ENCODE results near the gene PTBP1. TPM values are rescaled to one million over a fixed set of nuclear protein-coding genes. Genes with fewer than 3 reads are reported as not detected.

The PTBP1 gene
- total RNA-seq, 2 experiments from 2014 or later: 246 to 252 TPM

DNA sequence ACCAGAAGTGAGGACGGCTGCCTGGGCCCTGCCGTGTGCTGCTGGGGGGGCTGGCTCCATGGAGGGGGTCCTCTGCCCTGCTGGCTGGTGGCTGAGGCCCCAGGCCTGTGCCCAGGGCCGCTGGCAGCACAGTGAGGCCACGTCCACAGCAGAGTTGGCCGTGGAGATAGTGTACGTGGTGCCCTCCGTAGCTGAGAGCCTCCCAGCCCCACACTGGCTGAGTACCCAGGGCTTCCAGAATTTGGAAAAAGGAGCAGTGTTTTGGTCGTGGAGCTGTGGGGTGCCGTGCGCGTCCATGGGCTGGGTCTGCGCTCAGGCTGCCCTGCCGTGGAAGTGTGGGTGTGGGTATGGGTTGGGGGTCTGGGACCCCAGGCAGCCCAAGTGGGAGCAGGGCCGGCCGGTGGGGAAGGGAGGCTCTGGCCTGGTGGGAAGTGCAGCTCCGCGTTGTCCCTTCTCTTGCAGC lies 5.9 kb downstream of the PTBP1 start:
- ChIA-PET CTCF (interaction anchor here (0.6 to 0.7 kb wide), 2 partner anchors 61 to 216 kb away, joined by 3 to 4 read pairs; no protein-coding TSS in a partner anchor), POLR2A (no interaction called here)
- Histone ChIP-seq H3K4me3 (ENCODE audit: low read length) (no peak overlapping the region), H3K4me1 (ENCODE audit: insufficient read depth, low read length) (peaks cover 68% of the 10 kb centered on the region), H3K27ac (ENCODE audit: low read depth in 1 of 2, low read length in 2 of 2) (no peak overlapping the region), H3K27me3 (ENCODE audit: control insufficient read depth in 1 of 2, insufficient read depth in 2 of 2, low read length in 2 of 2) (no peaks in the 10 kb centered on the region), H3K9me3 (ENCODE audit: control insufficient read depth in 1 of 2, insufficient read depth in 1 of 2, low read length in 2 of 2) (no peaks in the 10 kb centered on the region), H3K36me3 (ENCODE audit: insufficient read depth, low read length) (peaks cover 81% of the 10 kb centered on the region)
- Mint-ChIP-seq H3K27ac (peak overlapping the region; percentile 49), H3K27me3 (no peaks in the 10 kb centered on the region), H3K36me3 (ENCODE audit: low read depth) (peaks cover 64% of the 10 kb centered on the region), H3K4me1 (ENCODE audit: low read depth) (peaks cover 55% of the 10 kb centered on the region), H3K9me3 (no peaks in the 10 kb centered on the region), H3K4me3 (no peak overlapping the region)
- DNase-seq: peak in 1 of 14 experiments; percentile 28
- no peak for ATAC-seq (ENCODE audit: poor library complexity)
- intact Hi-C loops (cut with DNase I, micrococcal nuclease): no loop called here
- TF ChIP-seq, protein P1, sequence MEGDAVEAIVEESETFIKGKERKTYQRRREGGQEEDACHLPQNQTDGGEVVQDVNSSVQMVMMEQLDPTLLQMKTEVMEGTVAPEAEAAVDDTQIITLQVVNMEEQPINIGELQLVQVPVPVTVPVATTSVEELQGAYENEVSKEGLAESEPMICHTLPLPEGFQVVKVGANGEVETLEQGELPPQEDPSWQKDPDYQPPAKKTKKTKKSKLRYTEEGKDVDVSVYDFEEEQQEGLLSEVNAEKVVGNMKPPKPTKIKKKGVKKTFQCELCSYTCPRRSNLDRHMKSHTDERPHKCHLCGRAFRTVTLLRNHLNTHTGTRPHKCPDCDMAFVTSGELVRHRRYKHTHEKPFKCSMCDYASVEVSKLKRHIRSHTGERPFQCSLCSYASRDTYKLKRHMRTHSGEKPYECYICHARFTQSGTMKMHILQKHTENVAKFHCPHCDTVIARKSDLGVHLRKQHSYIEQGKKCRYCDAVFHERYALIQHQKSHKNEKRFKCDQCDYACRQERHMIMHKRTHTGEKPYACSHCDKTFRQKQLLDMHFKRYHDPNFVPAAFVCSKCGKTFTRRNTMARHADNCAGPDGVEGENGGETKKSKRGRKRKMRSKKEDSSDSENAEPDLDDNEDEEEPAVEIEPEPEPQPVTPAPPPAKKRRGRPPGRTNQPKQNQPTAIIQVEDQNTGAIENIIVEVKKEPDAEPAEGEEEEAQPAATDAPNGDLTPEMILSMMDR (IDR thresholded peaks at IDR 0.05): no peak

DNA sequence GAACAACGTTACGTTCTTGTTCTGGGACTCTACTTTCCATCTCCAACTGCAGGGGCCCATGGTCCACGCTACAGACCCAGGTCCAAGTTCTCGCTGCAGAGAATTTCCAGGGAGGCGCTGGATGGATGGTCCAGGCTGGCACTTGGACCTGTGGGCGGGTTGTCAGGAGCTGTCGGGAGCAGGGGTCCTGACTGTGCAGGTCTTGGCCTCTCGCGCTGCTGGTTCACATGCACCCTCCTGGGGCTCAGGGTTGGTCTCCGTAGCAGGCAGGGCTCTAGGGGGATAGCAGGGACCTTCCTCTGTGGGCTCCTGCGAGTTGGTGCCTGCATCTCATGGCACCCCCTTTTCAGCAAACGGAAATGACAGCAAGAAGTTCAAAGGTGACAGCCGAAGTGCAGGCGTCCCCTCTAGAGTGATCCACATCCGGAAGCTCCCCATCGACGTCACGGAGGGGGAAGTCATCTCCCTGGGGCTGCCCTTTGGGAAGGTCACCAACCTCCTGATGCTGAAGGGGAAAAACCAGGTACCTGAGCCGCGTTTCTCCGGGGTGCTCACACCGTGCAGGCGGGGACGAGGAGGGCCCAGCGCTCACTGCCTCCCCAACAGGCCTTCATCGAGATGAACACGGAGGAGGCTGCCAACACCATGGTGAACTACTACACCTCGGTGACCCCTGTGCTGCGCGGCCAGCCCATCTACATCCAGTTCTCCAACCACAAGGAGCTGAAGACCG lies 6.6 kb downstream of the PTBP1 start:
- Histone ChIP-seq H3K4me3 (ENCODE audit: low read length) (no peak overlapping the region), H3K27me3 (ENCODE audit: control insufficient read depth in 1 of 2, insufficient read depth in 2 of 2, low read length in 2 of 2) (no peaks in the 10 kb centered on the region), H3K9me3 (ENCODE audit: control insufficient read depth in 1 of 2, insufficient read depth in 1 of 2, low read length in 2 of 2) (no peaks in the 10 kb centered on the region), H3K4me1 (ENCODE audit: insufficient read depth, low read length) (peaks cover 61% of the 10 kb centered on the region), H3K36me3 (ENCODE audit: insufficient read depth, low read length) (peaks cover 83% of the 10 kb centered on the region), H3K27ac (ENCODE audit: low read depth in 1 of 2, low read length in 2 of 2) (no peak overlapping the region)
- H3K27ac Mint-ChIP-seq: peak overlapping the region; percentile 49
- intact Hi-C loops (cut with DNase I, micrococcal nuclease): no loop called here
- CTCF ChIA-PET: interaction anchor here (0.6 to 0.7 kb wide), 2 partner anchors 60 to 217 kb away, joined by 3 to 4 read pairs; no protein-coding TSS in a partner anchor
- POLR2A ChIA-PET: no interaction called here
- ATAC-seq (ENCODE audit: poor library complexity) (no peak), DNase-seq (no peak)
- no peak overlapping the region for H3K4me3 Mint-ChIP-seq
- TF ChIP-seq, protein P1 (IDR thresholded peaks at IDR 0.05): no peak
- no peaks in the 10 kb centered on the region for H3K27me3 Mint-ChIP-seq
- no peaks in the 10 kb centered on the region for H3K9me3 Mint-ChIP-seq
- H3K36me3 Mint-ChIP-seq (ENCODE audit: low read depth): peaks cover 59% of the 10 kb centered on the region
- H3K4me1 Mint-ChIP-seq (ENCODE audit: low read depth): peaks cover 53% of the 10 kb centered on the region

DNA sequence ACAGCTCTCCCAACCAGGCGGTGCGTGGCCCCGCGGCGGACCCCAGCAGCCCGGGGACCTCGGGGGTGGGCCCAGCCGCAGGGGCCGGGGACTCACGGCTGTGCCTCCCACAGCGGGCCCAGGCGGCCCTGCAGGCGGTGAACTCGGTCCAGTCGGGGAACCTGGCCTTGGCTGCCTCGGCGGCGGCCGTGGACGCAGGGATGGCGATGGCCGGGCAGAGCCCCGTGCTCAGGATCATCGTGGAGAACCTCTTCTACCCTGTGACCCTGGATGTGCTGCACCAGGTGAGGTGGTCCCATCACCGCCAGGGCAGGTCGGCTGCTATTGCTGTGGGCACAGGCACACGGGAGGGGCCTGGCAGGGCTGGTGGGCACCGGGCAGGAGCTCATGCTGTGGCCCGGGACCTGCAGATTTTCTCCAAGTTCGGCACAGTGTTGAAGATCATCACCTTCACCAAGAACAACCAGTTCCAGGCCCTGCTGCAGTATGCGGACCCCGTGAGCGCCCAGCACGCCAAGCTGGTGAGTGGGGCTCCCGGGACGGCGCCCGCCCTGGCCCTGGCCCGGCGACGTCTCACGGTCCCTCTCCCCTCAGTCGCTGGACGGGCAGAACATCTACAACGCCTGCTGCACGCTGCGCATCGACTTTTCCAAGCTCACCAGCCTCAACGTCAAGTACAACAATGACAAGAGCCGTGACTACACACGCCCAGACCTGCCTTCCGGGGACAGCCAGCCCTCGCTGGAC lies 7.3 kb downstream of the PTBP1 start:
- no peak for ATAC-seq (ENCODE audit: poor library complexity)
- intact Hi-C loops (cut with DNase I, micrococcal nuclease): no loop called here
- Histone ChIP-seq H3K4me3 (ENCODE audit: low read length) (no peak overlapping the region), H3K36me3 (ENCODE audit: insufficient read depth, low read length) (peaks cover 83% of the 10 kb centered on the region), H3K4me1 (ENCODE audit: insufficient read depth, low read length) (peaks cover 53% of the 10 kb centered on the region), H3K27ac (ENCODE audit: low read depth in 1 of 2, low read length in 2 of 2) (no peak overlapping the region), H3K9me3 (ENCODE audit: control insufficient read depth in 1 of 2, insufficient read depth in 1 of 2, low read length in 2 of 2) (no peaks in the 10 kb centered on the region), H3K27me3 (ENCODE audit: control insufficient read depth in 1 of 2, insufficient read depth in 2 of 2, low read length in 2 of 2) (no peaks in the 10 kb centered on the region)
- ChIA-PET POLR2A (no interaction called here), CTCF (no interaction called here)
- Mint-ChIP-seq H3K4me3 (no peak overlapping the region), H3K27ac (peak overlapping the region; percentile 55), H3K36me3 (ENCODE audit: low read depth) (peaks cover 56% of the 10 kb centered on the region), H3K27me3 (no peaks in the 10 kb centered on the region), H3K4me1 (ENCODE audit: low read depth) (peaks cover 46% of the 10 kb centered on the region), H3K9me3 (no peaks in the 10 kb centered on the region)
- TF ChIP-seq, protein P1 (IDR thresholded peaks at IDR 0.05): no peak
- no peak for DNase-seq

All from CD4-positive, alpha-beta T cell (primary cell).